ENCODE measurements around the gene PPP6R2. TPM values are rescaled to one million over a fixed set of nuclear protein-coding genes. Genes with fewer than 3 reads are reported as not detected.

Gene PPP6R2
- total and polyA plus RNA-seq, 2 of the 4 experiments (the other 2 are of a cell fraction) = 49.2 to 51.6 TPM

GRCh38 chr22:50437511-50438304, 94.6 kb downstream of the PPP6R2 start:
- Histone ChIP-seq H3K4me3 (ENCODE audit: insufficient read depth, low read depth, low read length) (no peak overlapping the region), H2AK9ac (replicated peaks; ENCODE audit: low read depth, low read length, poor library complexity) (no peak overlapping the region), H4K91ac (ENCODE audit: insufficient read depth, low read depth, low read length) (no peak overlapping the region), H3K9ac (ENCODE audit: low read depth, low read length) (no peak overlapping the region), H3K9me3 (ENCODE audit: control insufficient read depth, insufficient read depth, low read length) (no peaks in the 10 kb centered on the region), H3K4me1 (ENCODE audit: control insufficient read depth, insufficient read depth, low read length) (no peaks in the 10 kb centered on the region), H3K4me2 (ENCODE audit: low read depth, low read length) (no peak overlapping the region), H2BK15ac (ENCODE audit: low read depth, low read length) (no peak overlapping the region), H3K18ac (ENCODE audit: low read depth, low read length) (no peak overlapping the region), H3K36me3 (ENCODE audit: control insufficient read depth, insufficient read depth, low read length) (peaks cover 72% of the 10 kb centered on the region), H2AK5ac (ENCODE audit: low read depth, low read length) (no peak overlapping the region), H3K23ac (ENCODE audit: low read depth, low read length) (no peak overlapping the region), H3K4ac (ENCODE audit: low read depth, low read length) (no peak overlapping the region), H2BK5ac (ENCODE audit: low read depth, low read length, poor library complexity, severe bottlenecking) (no peak overlapping the region), H3K56ac (ENCODE audit: extremely low read depth, insufficient read depth, low read length) (no peak overlapping the region), H3K14ac (replicated peaks; ENCODE audit: low read depth, low read length) (no peak overlapping the region), H2BK20ac (ENCODE audit: low read depth, low read length) (no peak overlapping the region), H3K9me1 (ENCODE audit: insufficient read depth, low read length) (no peaks in the 10 kb centered on the region), H2AFZ (replicated peaks; ENCODE audit: low read length, poor library complexity) (no peak overlapping the region), H3K27ac (ENCODE audit: insufficient read depth, low read length) (no peak overlapping the region), H4K5ac (ENCODE audit: low read depth, low read length) (no peak overlapping the region), H2BK120ac (ENCODE audit: low read depth, low read length) (no peak overlapping the region), H4K20me1 (ENCODE audit: insufficient read depth, low read length) (no peaks in the 10 kb centered on the region; the same call in 1 of the 2 replicates), H4K8ac (ENCODE audit: low read depth in 2 of 2, low read length in 2 of 2) (no peak overlapping the region), H3K27me3 (ENCODE audit: control insufficient read depth, insufficient read depth, low read length) (no peaks in the 10 kb centered on the region), H3K79me1 (ENCODE audit: low read depth in 1 of 2, low read length in 2 of 2) (no peaks in the 10 kb centered on the region)
- in situ Hi-C loops (cut with MboI; ENCODE audit: low sequenced_read_pairs) (no loop called here), intact Hi-C loops (cut with micrococcal nuclease) (no loop called here), dilution Hi-C loops (cut with HindIII; ENCODE audit: low sequenced_read_pairs, unreplicated experiment) (no loop called here)
- TF ChIP-seq RFX5 (IDR thresholded peaks at IDR 0.05; ENCODE audit: low read depth, low read length) (no peak), RCOR1 (IDR thresholded peaks at IDR 0.05; ENCODE audit: insufficient replicate concordance, low read length) (no peak), FOS (IDR thresholded peaks at IDR 0.05; ENCODE audit: low read depth, low read length) (no peak), MAZ (IDR thresholded peaks at IDR 0.05; ENCODE audit: borderline replicate concordance, low read depth, low read length) (no peak), BHLHE40 (IDR thresholded peaks at IDR 0.05; ENCODE audit: low read depth, low read length) (no peak)
- ATAC-seq (ENCODE audit: low read depth) (no peak), DNase-seq (no peak)
- ChIA-PET POLR2A (ENCODE audit: unreplicated experiment) (no interaction called here), CTCF (no interaction called here)
- no TSS peak for BruUV-seq (replicated peaks)
- 88% methylated on average over 23 of the region's 36 CpGs; no CpG with 5 or more reads in 1 of the 2 experiments for WGBS, 2 experiments (ENCODE audit: extremely low coverage in 2 of 2, insufficient read length in 1 of 2)
